Inferior parietal cortex (tissue), 1 donor: ENCODE results near the gene OR4C12.
"Not testable (repeated sequence)": the region's sequence is repeated elsewhere in the genome, so short reads cannot be mapped to it uniquely, and the experiment has no call there.

Source experiments
- DNase-seq: peaks from one replicate; pipeline ENCODE4 v3.0.0-alpha.2; 2016; ENCODE audit errors: extremely low spot score

Gene OR4C12

GRCh38 chr11:49982435-49982834 is at the start of gene OR4C12:
OR4C12 (minus strand) TSS chr11:49982535; CDS start chr11:49982501, 34 bp downstream.
- not testable (repeated sequence) for DNase-seq

GRCh38 chr11:50030193-50030592 is 47.9 kb upstream of the OR4C12 start:
- DNase-seq: no peak

GRCh38 chr11:49995565-49995964 is 13.2 kb upstream of the OR4C12 start:
- DNase-seq: peak; percentile 82

GRCh38 chr11:49973439-49973838 is 8.9 kb downstream of the OR4C12 start:
- not testable (repeated sequence) for DNase-seq

GRCh38 chr11:49952091-49952490 is 30.2 kb downstream of the OR4C12 start, which contains the start of gene OR4C13:
OR4C13 (plus strand) TSS chr11:49952391; CDS start chr11:49952423, 32 bp downstream.
- DNase-seq: no peak

- not testable (repeated sequence) for DNase-seq
These were observed 33.6 kb downstream of the OR4C12 start for GRCh38 chr11:49948701-49949100.
